Forelimb muscle (tissue), 1 donor: ENCODE data around the gene KAZALD1. TPM values are rescaled to one million over a fixed set of nuclear protein-coding genes. Genes with fewer than 3 reads are reported as not detected.

Source experiments
- DNase-seq: peaks from one replicate; pipeline ENCODE4 v3.0.0-alpha.2; 2013; ENCODE audit warnings: low read depth
- polyA plus RNA-seq: library from polyadenylated mRNA; unstranded; fragments of 120-200 nt; gene quantifications from one replicate; pipeline ENCODE4 v1.2.1, GENCODE V29; 2013; ENCODE audit not compliant: insufficient read length

Gene KAZALD1
- polyA plus RNA-seq, 1 donor, result 28.0 TPM

DNA sequence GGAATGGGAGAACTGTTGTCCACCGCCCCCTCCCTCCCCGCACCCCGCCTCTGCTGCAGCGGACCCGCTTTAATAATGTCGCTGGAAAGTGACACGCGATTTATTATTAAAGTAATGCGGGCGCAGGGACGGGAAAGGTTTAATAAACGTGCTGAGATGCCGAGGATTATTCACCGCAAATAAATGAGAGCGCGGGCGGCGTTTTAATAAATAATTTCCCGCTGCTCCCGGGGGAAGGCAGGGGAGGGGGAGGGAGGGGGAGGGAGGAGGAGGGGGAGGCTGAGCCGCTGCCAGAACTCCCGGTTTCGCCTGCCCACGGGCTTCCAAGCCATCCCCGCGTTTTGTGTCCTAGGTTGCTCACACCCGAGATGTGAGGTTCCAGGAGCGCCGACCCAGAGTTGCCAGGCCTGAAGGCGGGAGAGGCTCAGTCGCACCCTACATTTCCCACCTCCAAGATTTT is 5.1 kb downstream of the KAZALD1 start:
- DNase-seq, result no peak

DNA sequence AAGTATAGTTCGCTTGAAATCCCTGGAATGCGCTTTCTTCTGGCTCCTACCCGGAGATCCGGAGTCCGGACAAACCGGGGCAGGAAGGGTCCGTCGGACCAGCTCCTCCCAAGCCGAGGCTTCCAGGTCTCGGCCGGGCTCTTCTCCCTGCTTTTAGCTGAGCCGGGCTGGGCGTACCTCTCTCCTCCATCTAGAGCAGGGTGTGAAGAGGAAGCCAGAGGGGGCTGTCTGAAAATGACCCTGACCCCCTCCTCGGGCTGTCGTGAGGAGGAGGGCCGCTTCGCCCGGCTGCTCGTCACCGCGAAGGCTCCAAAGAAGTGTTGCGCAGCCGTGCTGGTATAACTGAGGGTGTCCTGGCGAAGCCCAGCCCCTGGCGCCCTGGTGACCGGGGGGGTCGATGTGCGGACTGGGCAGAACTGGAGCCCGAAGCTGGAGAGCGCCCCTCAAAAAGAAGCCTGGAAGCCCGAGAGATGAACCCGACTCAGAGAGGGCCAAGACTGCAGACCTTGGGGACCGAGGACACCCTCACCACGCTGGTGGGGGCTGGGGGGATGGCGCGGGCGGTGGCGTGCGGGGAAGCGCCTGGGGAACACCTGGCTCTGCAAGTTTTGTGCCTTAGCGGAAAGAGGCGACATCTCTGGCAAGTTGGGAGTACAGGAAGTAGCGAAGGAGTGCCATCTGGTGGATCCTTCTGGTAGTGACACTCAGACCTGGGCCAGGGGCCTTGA is 5.7 kb downstream of the KAZALD1 start:
- no peak for DNase-seq

DNA sequence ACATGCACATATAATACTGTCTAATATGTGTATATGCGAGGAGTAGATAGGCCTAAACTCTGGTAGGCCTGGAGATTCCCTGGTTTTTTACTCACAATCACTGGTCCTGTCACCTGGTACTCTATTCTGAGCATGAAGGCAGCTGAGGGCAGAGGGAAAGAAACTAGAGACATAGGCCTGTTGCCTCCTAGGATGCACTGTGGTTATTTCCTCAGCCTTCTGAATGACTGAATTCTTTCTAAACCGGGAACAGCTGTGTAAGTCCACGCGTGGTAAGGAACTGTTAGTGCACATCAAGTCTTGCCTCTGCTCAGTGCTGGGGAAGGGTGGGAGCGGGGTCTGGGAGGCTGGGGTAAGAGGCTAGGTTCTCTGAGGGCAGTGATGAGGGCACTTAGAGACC is 7.7 kb downstream of the KAZALD1 start:
- DNase-seq, result no peak

DNA sequence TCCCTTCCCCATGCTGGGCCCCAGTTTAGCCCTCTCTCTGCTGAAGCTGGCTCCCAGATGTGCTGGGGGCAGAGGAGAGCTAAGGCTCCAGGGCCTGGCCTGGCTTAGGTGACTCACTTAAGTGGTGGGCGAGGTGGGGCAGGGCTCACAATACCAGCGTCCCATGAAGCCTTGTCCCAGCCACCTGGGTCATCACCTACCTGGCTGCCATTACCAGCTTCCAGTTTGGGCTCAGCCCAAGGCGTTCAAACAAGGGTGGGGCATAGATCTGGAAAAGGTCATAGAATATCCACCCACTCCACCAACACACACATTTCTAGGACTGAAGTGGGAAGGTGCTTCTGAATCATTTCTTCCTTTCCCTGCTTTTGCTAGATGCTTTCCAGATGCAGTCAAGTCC is 8.3 kb downstream of the KAZALD1 start:
- DNase-seq, result no peak

DNA sequence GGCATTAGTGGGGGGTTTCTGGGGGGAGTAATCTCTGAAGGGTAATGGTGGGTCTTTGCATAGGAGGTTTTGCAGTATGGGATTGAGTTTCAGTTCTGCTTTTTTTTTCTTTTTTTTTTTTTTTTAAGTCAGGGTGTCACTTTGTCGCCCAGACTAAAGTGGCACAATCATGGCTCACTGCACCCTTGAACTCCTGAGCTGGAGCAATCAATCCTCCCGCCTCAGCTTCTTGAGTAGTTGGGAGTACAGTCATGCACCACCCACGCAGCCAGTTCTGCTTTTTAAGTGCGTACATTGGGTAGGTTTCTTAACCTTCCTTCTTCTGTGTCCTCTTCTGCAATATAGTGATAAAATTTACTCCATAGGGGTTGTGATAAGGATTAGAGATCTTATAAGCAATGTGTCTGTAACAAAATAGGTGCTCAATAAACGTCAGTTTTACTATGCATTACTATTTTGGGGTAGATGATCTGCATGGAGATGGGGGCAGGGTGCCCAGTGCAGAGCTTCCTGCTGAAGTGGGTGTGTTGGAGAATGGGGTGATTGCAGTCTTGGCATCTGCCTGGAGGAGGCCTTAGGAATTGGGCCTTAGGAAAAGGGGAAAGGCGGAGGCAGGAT is 9.6 kb downstream of the KAZALD1 start:
- no peak for DNase-seq

DNA sequence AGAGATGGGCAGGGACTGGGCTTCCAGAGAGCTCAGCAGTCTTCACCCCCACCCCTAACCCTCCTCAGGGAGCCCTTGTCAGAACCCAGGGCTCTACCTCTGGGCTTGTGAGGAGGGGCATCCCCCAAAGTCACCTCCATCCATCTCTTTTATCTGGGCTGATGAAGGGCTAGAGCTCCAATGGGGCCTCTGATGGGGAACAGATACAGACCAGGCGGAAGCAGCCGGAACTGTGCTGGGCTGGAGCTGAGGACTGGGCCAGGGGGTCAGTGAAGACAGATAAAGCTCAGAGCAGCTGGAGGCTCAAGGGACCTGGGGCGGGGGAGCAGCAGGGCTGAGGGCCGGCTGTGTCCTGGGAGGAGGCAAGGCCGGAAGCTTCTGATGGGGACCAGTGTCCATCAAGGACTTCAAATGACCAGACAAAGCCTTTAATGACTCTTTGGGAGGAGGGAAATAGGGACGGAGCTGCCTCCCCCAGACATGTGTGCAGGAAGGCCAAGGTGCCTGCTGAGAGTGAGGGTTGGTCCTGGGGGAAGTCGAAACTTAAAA is 10.2 kb downstream of the KAZALD1 start:
- no peak for DNase-seq

DNA sequence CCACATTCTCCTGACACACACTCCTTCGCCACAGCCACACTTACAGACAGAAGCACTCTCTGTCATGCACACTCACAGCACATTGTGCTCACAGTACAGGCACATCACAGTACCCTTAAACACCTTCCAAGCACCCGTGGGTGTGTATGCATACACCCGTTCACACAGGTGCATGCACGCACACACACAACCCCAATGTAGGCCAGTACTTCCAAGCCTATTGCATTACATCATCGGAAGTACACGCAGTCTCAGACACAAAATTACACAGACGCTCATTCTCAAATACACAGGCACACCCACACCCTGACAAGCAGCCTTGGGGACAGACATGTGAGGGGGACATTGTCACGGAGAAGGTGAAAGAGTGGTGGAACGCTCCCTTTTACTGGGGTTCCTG is 11.1 kb downstream of the KAZALD1 start:
- DNase-seq, result no peak

DNA sequence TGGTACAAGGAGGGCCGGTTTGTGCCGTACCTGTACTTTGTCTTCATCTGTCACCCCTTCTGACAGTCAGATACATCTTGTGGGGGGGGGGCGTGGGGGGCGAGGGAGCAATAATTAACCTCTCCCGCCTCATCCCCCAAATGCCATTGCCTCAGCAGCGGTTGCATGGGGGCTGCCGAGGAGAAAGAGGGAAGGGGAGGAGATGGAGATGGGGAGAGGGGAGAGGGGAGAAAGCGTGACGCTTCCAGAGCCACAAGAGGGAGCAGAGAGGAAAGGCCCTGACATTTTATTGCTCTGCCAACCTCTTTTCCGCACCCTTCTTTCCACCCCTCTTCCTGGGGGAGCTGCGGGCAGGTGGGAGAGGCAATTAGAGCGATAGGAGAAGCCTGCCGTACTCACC is 11.8 kb downstream of the KAZALD1 start:
- no peak for DNase-seq

DNA sequence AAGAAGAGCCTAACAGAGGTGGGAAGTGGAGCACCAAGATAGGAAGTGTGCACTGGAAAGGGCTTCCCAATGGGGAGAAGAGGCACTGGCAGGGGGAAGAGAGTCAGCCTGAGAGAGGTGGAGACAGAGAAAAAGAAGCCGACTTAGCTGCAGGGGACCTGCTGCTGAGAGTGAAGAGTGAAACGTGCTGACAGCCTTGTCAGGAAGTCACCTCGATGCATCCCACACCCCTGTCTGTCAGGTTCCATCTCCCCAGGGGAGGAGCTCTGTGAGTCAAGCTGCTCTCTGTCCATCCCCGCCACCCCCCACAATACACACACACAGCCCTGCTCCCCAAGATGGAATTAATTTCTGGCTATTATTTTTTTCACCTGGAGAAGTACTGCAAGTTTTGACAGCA is 14.0 kb downstream of the KAZALD1 start:
- DNase-seq, result no peak

DNA sequence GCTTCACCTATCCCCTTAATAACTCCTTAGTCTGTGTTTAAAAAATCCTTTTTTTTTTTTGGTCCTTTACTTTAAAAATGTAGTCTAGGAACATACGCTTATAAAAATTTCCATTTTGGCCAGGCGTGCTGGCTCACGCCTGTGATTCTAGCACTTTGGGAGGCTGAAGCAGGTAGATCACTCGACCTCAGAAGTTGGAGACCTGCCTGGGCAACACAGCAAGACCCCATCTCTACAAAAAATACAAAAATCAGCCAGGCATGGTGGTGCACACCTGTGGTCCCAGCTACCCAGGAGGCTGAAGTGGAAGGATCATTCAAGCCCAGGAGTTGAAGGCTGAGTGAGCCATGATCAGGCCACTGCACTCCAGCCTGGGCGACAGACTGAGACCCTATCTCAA is 14.8 kb downstream of the KAZALD1 start:
- no peak for DNase-seq

DNA sequence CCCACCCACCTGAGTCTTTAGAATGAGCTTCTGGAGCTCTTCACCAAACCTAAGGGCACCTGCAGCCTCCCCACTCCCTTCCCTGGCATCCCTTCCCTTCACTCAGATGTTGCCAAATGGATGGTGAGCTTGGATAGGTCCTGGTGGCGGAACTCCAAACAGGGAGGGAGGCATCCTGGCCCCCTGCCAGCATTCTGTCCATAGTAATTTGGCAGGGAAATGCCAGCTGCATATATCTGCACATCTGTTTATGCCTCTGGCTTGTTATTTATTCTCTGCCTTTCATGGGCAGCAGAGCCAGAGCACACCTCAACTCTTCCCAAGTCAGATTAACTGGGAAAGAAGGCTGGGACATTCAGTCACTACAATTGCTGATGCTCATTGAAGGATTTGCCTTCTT is 18.1 kb downstream of the KAZALD1 start:
- DNase-seq, result no peak

DNA sequence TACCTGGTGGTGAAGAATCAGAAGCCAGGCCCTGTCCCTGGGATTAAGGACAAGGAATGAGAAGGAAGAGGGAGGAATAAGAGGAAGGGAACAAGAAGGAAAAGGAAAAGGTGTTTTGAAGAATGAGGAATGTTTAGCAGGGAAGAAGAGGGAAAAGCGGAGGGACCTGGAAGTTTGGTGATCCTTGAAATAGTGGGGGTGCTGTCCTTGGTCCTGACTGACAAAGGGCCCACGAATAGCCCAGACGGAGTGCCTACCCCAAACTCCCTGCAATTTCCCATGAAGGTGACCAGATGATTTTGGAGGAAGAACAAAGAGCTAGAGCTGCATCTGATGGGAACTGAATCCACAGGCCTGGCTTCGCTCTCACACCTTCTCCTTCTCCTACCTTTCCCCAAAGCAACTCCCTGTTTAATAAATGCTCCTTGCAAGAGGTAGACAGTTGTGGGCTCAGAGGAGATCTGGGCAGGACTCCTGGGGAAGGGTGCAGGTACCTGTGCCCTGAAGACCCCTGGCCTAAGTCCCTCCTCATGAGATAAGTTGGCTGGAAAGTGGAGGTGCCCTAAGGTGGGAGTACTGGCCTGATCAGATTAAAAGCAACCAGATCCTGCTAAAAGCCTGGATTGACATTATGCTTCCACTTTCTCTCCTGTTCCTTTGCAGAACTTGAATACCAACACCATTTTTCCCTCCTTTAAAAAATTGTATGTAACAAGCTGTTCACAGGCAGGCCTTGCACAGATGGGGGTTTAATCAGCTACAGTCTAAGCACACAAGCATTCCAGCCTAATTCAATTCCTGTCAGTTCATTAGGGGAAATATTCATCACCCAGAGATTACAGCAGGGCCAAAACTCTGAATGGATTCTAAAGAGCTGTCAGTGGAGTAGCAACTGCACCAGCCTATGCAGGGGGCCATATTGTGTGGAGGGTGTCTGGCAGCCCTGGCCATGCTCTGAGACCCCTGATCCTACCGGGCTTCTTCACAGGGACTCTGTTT is 19.4 kb downstream of the KAZALD1 start:
- DNase-seq, result no peak

DNA sequence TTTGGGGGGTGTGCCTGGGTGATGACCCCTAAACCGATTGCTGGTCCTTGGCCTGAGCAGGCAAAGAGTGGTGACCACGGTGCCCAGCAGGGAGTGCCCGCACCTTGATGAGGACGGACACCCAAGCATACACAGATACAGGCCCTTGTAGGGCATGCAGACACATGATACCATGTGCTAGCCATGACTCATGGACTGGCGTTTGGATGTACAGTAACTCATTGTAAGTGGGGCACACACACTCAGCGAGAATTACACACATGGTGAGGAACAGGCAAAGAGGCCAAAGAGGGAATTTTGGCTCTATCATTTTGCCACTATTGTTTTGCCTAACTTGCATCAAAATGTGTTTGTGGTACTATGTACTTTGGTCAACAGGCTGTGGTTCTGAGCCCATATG is 24.1 kb downstream of the KAZALD1 start:
- DNase-seq, result no peak

DNA sequence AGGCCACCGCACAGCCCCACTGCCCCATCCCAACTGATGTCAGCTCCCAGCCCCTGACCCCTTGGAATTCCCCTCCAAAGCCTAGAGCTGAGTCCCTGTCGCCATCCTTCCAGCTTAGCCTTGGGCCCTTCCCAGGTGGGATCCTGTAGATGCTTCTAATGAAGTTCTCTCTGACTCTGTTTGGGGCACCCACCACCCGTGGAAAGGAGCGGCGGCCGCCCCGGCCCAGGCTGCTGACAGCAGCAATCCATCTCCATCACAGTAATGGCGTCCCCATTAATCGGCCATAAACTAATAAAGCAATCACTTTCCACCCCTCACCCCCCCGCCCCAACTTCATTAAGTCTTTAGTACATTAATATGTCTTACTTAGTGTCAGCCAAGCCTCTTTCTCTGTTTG is 25.6 kb downstream of the KAZALD1 start:
- DNase-seq, result no peak

DNA sequence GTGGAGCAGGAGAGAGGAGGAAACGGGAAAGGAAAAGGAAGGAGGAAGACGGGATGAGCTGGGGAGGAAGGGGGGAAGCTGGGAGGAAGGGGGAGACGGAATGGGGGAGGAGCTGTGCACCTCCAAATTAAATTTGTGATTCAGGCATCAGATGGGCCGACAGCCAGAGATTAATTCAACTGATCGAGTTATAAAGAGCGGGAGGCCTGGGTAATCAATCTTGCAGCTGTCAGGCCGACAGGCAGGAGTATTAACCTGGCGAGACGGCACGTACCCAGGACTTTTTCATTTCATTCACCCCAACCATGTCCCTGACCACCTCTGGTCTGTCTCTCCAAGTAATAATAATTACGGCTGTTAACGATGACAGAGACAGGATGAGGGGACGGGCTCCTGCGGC is 26.2 kb downstream of the KAZALD1 start:
- no peak for DNase-seq

DNA sequence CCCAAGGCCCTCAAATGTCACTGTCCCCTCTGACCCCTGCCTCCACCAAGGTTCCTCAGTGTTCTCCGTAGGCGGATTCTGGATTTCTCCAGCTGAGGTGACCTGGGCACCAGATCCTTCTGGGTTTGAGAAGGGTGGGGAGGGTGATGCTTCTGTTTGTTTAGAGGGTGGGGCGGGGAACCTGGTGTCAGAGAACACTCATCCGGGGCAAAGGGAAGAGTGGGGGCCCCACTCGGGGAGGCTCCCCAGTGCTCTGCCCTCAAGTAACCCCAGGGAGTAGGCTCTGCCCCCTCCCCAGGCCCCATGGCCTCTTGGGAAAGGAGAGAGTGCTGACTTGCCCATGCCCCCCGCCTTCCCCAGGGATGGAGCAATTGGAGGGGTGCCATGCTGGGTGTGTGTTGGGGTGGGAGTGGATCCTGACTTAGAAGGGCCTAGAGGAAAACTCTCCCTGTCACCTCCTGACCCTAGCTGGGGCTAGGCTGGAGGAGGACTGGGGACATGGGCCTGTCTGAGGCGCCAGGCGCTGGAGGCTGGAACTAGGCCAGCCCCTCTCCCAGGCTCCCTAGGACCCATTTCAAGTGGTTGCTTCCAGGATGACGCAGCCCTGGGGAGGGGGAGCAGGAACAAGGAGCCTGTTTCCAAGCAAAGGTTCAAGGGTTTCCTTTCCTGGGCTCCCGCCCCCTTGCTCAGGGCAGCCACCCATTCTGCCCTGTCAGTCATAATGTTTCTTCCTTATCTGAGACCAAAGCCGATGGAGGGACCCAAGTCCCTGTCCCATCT is 27.9 kb downstream of the KAZALD1 start:
- DNase-seq, result no peak

DNA sequence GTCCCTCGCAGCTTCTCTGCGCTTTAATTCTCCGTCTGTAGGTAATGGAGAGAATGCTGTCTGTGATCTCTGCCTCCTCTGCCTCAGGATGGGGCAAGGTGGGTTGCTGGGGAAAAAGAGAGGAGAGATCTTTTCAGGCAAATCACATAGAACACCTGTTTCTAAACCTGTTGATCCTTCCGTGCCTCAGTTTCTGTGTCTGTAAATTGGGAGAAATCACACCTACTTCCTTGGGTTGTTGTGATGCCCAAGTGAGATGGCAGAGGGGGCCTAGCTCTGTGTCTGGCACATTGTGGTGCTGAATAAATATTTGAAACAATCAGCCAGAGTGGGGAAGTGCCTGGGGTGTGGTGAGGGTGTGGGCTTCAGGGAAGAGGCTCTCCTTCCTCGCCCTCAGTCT is 28.8 kb downstream of the KAZALD1 start:
- DNase-seq, result no peak

DNA sequence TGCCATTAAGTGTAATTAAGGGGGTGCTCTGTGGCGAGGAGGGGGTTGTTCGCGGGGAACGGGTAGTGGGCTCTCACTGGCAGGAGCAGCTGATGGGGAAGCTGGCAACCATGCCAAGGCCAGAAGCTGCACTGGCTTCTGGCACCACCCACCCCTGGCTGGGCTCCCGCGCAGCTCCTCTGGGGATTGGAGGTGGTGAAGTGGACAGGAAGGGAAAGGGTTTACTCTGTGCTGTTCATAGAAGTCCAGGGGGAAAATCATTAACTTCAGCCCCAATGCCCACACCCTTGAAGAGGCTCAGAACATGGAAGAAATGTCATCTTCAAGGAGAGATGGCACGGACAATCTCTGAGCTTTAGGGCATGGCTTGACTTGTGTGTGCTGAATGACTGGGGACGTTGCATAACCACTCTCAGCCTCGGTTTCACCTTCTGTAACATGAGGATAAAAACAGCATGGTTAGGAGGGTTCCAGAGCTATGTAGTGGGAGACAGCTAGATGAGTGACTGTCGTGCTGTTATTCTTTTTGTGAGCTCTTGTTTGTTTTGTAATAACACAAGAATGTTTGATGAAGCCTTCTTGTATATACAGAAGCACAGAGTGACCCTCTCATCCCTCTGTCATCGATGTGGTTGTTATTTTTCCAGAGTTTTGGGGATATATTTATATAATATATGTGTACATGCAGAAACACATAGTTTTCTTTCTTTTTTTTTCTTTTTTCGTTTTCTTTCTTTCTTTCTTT is 29.9 kb downstream of the KAZALD1 start:
- DNase-seq, result no peak

DNA sequence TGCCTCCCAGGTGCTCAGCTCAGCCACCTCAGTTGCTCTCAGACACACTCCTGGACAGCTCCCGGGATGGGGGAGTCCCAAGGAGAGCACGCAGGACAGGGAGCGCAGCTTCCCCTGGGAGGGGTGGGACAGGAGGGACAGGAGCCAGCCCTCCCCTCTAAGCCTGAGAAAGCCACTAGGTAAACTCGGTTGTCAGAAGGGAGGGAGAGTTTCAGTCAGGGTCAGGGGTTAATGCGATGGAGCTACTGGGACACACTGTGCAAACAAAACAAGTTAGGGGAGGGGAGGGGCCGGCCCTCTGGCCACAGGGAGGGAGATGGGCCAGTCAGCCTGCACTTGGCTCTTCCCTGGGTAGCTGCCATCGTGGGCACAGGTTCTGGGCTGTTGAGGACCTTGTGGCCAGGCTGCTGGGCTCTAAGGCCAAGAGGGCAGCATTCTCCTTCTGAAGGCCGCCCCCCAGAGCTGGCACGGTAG is 31.1 kb downstream of the KAZALD1 start:
- DNase-seq, result no peak

DNA sequence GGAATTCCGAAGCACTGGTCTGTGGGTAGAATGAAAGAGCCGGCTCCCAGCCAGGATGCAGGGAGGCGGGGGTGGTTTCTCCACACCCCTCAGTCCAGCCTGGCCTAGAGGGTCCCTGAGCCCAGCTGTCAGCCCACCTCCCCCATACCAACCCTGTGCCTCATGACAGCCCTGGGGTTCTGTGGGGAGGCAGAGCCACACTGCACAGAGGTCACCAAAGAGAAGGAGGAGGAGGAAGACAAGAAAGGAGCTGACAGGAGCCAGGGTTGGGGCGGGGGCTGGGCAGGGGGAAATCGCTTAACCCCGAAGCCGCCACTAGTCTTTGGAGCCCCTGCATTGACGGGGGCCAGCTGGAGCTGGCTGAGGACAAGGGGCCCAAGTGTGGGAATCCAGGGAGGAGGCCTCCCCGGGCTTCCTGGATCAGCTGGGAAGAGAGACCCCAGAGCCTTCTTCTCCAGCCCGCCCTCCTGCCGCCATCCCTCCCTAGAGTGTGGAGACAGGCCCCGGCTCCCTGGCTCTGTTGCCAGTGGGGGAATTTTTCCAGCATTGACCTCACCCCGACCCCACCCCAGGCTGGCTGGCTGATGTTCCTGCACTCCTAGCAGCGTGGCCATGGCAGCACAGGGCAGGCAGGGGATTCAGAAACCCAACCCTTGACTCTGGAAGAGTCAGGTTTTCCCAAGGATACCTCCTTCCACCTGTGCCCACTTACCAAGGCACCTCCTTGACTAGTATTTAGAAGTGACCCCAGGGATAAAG is 32.5 kb downstream of the KAZALD1 start:
- no peak for DNase-seq
